PC-3 (cell line): ENCODE results near the gene MRPS27. TPM values are rescaled to one million over a fixed set of nuclear protein-coding genes. Genes with fewer than 3 reads are reported as not detected.

Experiments
- ATAC-seq: fragments of 200-7000 bp; cut with Tn5 transposase; 2 replicates; pipeline ENCODE4 v1.9.1; 2020; ENCODE audit warnings: mild to moderate bottlenecking, moderate library complexity
- BruUV-seq: library from RNA; stranded (reverse); fragments of 400-500 nt; replicated peaks from 2 replicates; lab custom pipeline; 2021; lab: Mats Ljungman, UMichigan
- CTCF ChIA-PET: fragments of 300-600 bp; sonication (Branson Sonifier 250); formaldehyde crosslinking; loops from one replicate; lab custom pipeline; 2022; ENCODE audit warnings: antibody characterized with exemption; lab: Charles Lee
- POLR2A ChIA-PET: fragments of 300-600 bp; sonication (Branson Sonifier 250); formaldehyde crosslinking; loops from one replicate; lab custom pipeline; 2022; ENCODE audit warnings: antibody characterized with exemption; ENCODE audit not compliant: unreplicated experiment; lab: Charles Lee
- DNase-seq: peaks from one replicate; pipeline ENCODE4 v3.0.0-alpha.2; 2015
- H2AFZ ChIP-seq: fragments of 300-600 bp; sonication (generic); 2 replicates; pipeline ENCODE4 v1.6.0; 2016; ENCODE audit warnings: antibody characterized with exemption, low read length
- H3F3A ChIP-seq: fragments of 300-600 bp; sonication (generic); one replicate; pipeline ENCODE4 v1.6.0; 2017; ENCODE audit warnings: antibody characterized with exemption, low read length, control low read depth, mild to moderate bottlenecking; ENCODE audit not compliant: unreplicated experiment
- H3K27ac ChIP-seq: fragments of 300-600 bp; sonication (generic); 2 replicates; pipeline ENCODE4 v1.5.1; 2016; ENCODE audit warnings: mild to moderate bottlenecking, low read length
- H3K27me3 ChIP-seq: fragments of 300-600 bp; sonication (generic); 2 replicates; pipeline ENCODE4 v1.6.1; 2016; ENCODE audit warnings: low read length, mixed read lengths
- H3K36me3 ChIP-seq: fragments of 300-600 bp; sonication (generic); 2 replicates; pipeline ENCODE4 v1.6.1; 2016; ENCODE audit warnings: low read depth, mixed run types, low read length, mixed read lengths
- H3K4me1 ChIP-seq: fragments of 300-600 bp; sonication (generic); 2 replicates; pipeline ENCODE4 v1.5.1; 2016; ENCODE audit warnings: low read length; ENCODE audit not compliant: insufficient read depth
- H3K4me2 ChIP-seq: fragments of 300-600 bp; sonication (generic); 2 replicates; pipeline ENCODE4 v1.6.0; 2016; ENCODE audit warnings: low read length
- H3K4me3 ChIP-seq: fragments of 300-600 bp; sonication (generic); 2 replicates; pipeline ENCODE4 v1.5.1; 2016; ENCODE audit warnings: mild to moderate bottlenecking, low read length, mixed read lengths
- H3K79me2 ChIP-seq: fragments of 300-600 bp; sonication (generic); 2 replicates; pipeline ENCODE4 v1.6.1; 2017; ENCODE audit warnings: low read length, mixed read lengths
- H3K9ac ChIP-seq: fragments of 300-600 bp; sonication (generic); 2 replicates; pipeline ENCODE4 v1.6.0; 2016; ENCODE audit warnings: mild to moderate bottlenecking, low read length
- H3K9me2 ChIP-seq: fragments of 300-600 bp; sonication (generic); replicated peaks from 2 replicates; pipeline ENCODE4 v1.6.1; 2016; ENCODE audit warnings: mixed run types, low read length, mixed read lengths
- H3K9me3 ChIP-seq: fragments of 300-600 bp; sonication (generic); 2 replicates; pipeline ENCODE4 v1.6.1; 2016; ENCODE audit warnings: low read length, mixed read lengths
- H4K20me1 ChIP-seq: fragments of 300-600 bp; sonication (generic); 2 replicates; pipeline ENCODE4 v1.6.1; 2016; ENCODE audit warnings: low read length, mixed read lengths
- CTCF ChIP-seq: fragments of 300-600 bp; sonication (generic); conservative IDR thresholded peaks from 2 replicates; pipeline ENCODE4 v1.5.1; 2017; ENCODE audit warnings: antibody characterized with exemption, low read depth, mild to moderate bottlenecking, low read length
- EZH2 ChIP-seq: fragments of 300-600 bp; sonication (generic); IDR thresholded peaks from one replicate; pipeline ENCODE4 v1.6.1; 2017; ENCODE audit warnings: antibody characterized with exemption, mild to moderate bottlenecking, low read length; ENCODE audit not compliant: unreplicated experiment
- EZH2phosphoT487 ChIP-seq: fragments of 300-600 bp; sonication (generic); IDR thresholded peaks from 2 replicates; pipeline ENCODE4 v1.6.1; 2018; ENCODE audit warnings: mild to moderate bottlenecking, antibody characterized with exemption, low read length, borderline replicate concordance
- intact Hi-C: fragments of 100-400 bp; cut with micrococcal nuclease; formaldehyde crosslinking; loops from 2 replicates; pipeline ENCODE4 v1.9.0; 2023
- total RNA-seq: library from RNA; depleted of rRNA; stranded (reverse); fragments of >200 nt; gene quantifications from 2 replicates; pipeline ENCODE4 v1.2.3, GENCODE V29; 2014

MRPS27 gene
- total RNA-seq, 1 experiment from 2014 or later = 59.0 TPM

- DNase-seq = peak; percentile 84
- Histone ChIP-seq H3K9ac (peak overlapping the region; percentile 80), H3K4me3 (no peak overlapping the region), H3K9me2 (no peaks in the 10 kb centered on the region), H3K27me3 (no peaks in the 10 kb centered on the region), H3K27ac (peak overlapping the region; percentile 96), H3K4me1 (peaks cover 55% of the 10 kb centered on the region), H3K4me2 (peak overlapping the region; percentile 78), H2AFZ (no peak overlapping the region), H3K79me2 (peaks cover 16% of the 10 kb centered on the region), H4K20me1 (no peaks in the 10 kb centered on the region), H3K36me3 (no peaks in the 10 kb centered on the region), H3F3A (peaks cover 13% of the 10 kb centered on the region), H3K9me3 (no peaks in the 10 kb centered on the region)
- CTCF ChIA-PET = interaction anchor here (0.6 to 1.3 kb wide), 4 partner anchors 33 to 107 kb away, joined by 3 to 6 read pairs (median 4); no protein-coding TSS in a partner anchor
- intact Hi-C loops = loop anchor here (1.0 to 10.0 kb wide), 4 partner anchors 17 to 471 kb away; no protein-coding TSS in a partner anchor
- BruUV-seq = no TSS peak
- POLR2A ChIA-PET = interaction anchor here (0.5 to 0.6 kb wide), 4 partner anchors 60 to 323 kb away, joined by 3 to 10 read pairs (median 6); partner anchors contain the start of genes MRPS27 and PTCD2
- TF ChIP-seq CTCF (no peak), EZH2 (no peak), EZH2phosphoT487 (no peak)
- ATAC-seq = peak; percentile 37
Measured at GRCh38 chr5:72248410-72248981, 71.5 kb downstream of the MRPS27 start.

- TF ChIP-seq EZH2phosphoT487 (no peak), EZH2 (no peak), CTCF (no peak)
- Histone ChIP-seq H3K36me3 (no peaks in the 10 kb centered on the region), H2AFZ (peak overlapping the region; percentile 33; the same call in 1 of the 2 replicates), H3K27me3 (no peaks in the 10 kb centered on the region), H3F3A (peaks cover 13% of the 10 kb centered on the region), H3K27ac (peak overlapping the region; percentile 96), H3K4me1 (peaks cover 43% of the 10 kb centered on the region), H3K9me2 (no peaks in the 10 kb centered on the region), H4K20me1 (no peaks in the 10 kb centered on the region), H3K79me2 (peaks cover 25% of the 10 kb centered on the region), H3K4me2 (peak overlapping the region; percentile 78), H3K9ac (peak overlapping the region; percentile 80), H3K4me3 (peak overlapping the region; percentile 48; the same call in 1 of the 2 replicates), H3K9me3 (no peaks in the 10 kb centered on the region)
- CTCF ChIA-PET = no interaction called here
- ATAC-seq (peak; percentile 70), DNase-seq (peak; percentile 63)
- no TSS peak for BruUV-seq
- intact Hi-C loops = loop anchor here (2.0 to 10.0 kb wide), 4 partner anchors 35 to 470 kb away; no protein-coding TSS in a partner anchor
- POLR2A ChIA-PET = interaction anchor here (0.6 to 0.7 kb wide), 2 partner anchors 27 to 673 kb away, joined by 5 to 8 read pairs; no protein-coding TSS in a partner anchor
Measured at GRCh38 chr5:72246954-72247442, 73.0 kb downstream of the MRPS27 start.
